Stimulated activated CD4-positive, alpha-beta T cell treated with anti-CD3 and anti-CD28 coated beads, Interleukin-15, amount 100 ng/mL, for 1 hour (primary cell): ENCODE results near the gene TTC28.
"Not testable (repeated sequence)": the region's sequence is repeated elsewhere in the genome, so short reads cannot be mapped to it uniquely, and the experiment has no call there.

Experiments used
- DNase-seq, 2 donors: peaks; one replicate each; pipeline ENCODE4 v3.0.0-alpha.2; 2020; ENCODE audit warnings: low read depth in 1 of 2, low spot score in 1 of 2

The TTC28 gene

DNA sequence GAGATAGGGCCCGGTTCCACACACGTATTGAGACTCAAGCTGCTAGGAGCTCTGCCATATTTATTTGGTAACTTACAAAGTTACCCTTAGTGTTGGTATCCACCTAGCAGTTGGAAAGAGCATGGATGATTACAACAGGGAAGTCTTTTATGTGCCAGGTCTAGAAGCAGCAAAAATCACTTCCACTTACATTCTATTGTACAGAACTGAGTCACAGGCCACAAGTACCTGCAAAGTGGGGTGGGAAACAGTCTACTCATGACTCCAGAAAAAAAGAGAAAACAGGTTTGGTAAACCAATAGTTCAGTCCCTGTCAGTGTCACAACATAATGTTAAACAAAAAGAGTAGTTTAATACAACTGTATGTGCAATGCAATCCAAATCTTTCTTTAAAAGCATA is 480.9 kb downstream of the TTC28 start:
- DNase-seq = no peak

DNA sequence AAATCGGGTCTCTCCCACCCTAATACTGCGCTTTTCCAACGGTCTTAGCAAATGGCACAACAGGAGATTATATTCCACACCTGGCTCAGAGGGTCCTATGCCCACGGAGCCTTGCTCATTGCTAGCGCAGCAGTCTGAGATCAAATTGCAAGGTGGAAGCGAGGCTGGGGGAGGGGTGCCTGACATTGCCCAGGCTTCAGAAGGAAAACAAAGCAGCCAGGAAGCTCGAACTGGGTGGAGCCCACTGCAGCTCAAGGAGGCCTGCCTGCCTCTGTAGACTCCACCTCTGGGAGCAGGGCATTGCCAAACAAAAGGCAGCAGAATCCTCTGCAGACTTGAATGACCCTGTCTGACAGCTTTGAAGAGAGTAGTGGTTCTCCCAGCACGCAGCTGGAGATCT is 488.1 kb downstream of the TTC28 start:
- DNase-seq = not testable (repeated sequence)

DNA sequence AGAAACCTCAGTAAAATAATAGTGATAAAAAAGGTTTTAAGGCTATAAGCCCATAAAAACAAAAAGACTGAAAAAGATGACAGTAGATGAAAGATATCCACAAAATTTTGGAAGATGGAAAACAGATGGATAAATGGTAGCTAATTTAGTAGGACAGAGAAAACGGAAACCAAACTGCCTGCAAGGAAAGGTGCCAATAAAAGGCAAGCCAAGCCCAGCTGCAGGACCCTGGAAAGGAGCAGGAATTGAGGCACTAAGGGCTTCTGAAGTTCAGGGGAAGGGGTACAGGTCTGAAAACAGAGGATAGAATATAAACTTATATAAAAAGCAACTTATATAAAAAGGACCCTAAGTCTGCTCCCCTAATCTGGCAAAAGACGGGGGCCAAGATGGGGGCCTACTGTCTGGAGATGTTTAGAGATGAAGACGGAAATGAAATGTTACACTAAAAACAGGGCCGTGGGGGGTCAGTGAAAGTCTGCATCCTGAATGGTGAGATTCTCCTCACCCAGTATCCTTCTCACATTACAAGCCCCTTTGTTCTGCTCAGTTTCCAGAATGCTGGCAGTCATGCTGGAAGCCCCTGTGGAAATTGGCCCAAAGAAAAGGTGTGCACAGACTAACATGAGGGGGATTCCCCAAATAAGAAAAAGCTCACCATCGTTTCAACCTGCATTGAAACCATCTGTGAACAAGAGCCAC is 491.3 kb downstream of the TTC28 start:
- no peak for DNase-seq

GRCh38 chr22:28187612-28188011 is 492.0 kb downstream of the TTC28 start:
- no peak for DNase-seq

- no peak for DNase-seq
Measured at GRCh38 chr22:28186641-28187040, 493.0 kb downstream of the TTC28 start.

- no peak for DNase-seq
Measured at GRCh38 chr22:28185130-28185529, 494.5 kb downstream of the TTC28 start.

DNA sequence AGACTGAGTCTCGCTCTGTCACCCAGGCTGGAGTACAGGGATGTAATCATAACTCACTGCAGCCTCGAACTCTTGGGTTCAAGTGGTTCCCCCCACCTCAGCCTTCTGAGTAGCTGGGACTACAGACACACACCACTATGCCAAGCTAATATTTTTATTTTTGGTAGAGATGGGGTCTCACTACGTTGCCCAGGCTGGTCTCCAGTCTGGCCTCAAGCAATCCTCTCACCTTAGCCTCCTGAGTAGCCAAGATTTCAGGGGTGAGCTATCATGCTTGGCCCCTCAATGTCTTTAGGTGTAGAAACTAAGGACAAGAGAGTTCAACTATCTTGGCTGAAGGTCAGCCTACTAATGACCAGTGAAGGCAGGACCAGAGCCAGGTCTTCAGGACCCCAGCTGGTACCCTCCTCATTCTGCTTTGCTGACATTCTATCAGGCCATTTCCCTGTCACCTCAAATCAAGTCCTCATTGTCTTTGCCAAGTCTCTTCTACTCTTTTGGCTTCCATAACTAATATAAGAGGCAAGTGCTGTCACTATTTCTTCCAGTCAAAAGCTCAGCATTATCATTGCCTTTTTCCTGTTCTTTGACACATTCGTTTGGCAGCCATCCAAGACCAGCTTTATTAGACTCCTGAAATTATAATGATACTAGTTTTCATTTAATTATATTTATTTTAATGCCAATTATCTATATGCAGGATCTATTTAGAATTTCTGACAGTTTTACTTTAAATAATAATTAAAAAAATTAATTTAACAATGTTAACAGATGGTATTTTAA is 496.4 kb downstream of the TTC28 start:
- no peak for DNase-seq

- no peak for DNase-seq
Measured at GRCh38 chr22:28180804-28181731, 498.6 kb downstream of the TTC28 start.

- DNase-seq = no peak
Measured at GRCh38 chr22:28179392-28179791, 500.2 kb downstream of the TTC28 start.

DNA sequence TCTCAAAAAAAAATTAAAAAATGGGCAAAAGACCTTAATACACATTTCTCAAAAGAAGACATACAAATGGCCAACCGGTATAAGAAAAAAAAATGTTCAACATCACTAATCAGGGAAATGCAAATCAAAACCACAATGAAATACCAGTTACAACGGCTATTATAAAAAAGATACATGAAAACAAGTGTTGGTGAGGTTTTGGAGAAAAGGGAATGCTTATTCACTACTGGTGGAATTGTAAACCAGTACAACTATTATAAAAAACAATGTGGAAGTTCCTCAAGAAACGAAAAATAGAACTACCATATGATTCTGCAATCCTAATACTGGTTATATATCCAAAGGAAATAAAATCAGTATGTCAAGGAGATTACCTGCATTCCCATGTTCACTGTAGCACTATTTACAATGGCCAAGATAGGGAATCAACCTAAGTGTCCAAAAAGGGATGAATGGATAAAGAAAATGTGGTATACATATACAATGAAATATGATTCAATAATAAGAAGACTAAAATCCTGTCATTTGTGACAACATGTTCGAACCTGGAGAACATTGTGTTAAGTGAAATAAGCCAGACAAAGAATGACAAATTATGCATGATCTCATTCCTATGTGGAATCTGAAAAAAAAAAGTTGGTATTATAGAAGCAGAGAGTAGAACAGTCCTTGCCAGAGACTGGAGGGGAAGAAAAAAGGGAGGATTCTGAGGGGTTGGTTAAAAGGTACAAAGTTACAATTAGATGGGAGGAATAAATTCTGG is 503.7 kb downstream of the TTC28 start:
- no peak for DNase-seq

GRCh38 chr22:28174509-28174908 is 505.1 kb downstream of the TTC28 start:
- no peak for DNase-seq

- no peak for DNase-seq
Measured at GRCh38 chr22:28172892-28173670, 506.6 kb downstream of the TTC28 start.

GRCh38 chr22:28171712-28172111 is 507.9 kb downstream of the TTC28 start:
- no peak for DNase-seq

DNA sequence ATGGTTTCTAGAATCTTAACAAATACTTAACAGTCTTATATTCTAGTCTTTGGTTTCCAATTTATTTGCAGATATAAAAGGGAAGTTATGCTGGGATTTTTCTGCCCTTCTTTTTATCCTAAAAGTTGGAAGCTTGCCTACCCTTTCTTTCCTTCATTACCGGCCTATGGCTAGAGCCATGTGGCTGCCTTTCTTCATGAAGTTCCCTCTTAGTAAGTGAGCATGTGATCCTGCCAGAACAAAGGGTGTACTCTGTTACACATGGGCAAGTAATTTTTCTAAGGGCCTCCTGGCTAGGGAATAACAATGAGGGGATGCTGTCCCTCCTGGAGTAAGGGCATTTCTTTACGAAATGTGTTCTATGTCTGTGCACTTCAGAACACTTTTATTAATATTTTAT is 508.5 kb downstream of the TTC28 start:
- no peak for DNase-seq

GRCh38 chr22:28169314-28169713 is 510.3 kb downstream of the TTC28 start:
- not testable (repeated sequence) for DNase-seq

DNA sequence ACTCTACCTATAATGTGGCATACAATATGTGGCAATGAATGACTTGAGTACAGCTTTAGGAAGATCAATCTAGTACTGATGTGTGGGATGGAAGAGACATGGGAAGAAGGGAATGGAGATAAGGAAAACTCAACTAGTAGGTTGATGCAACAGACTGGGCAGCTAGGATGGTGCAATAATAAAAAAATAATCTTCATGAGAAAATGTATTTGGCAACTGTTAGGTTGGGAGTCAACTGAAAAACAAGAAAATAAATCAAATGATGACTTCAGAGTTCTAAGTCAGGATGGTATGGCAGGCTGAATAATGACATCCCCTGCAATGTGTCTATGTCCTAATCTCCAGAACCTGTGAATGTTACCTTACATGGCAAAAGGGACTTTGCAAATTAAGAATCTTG is 523.8 kb downstream of the TTC28 start:
- no peak for DNase-seq

GRCh38 chr22:28154861-28155260 is 524.8 kb downstream of the TTC28 start:
- no peak for DNase-seq

DNA sequence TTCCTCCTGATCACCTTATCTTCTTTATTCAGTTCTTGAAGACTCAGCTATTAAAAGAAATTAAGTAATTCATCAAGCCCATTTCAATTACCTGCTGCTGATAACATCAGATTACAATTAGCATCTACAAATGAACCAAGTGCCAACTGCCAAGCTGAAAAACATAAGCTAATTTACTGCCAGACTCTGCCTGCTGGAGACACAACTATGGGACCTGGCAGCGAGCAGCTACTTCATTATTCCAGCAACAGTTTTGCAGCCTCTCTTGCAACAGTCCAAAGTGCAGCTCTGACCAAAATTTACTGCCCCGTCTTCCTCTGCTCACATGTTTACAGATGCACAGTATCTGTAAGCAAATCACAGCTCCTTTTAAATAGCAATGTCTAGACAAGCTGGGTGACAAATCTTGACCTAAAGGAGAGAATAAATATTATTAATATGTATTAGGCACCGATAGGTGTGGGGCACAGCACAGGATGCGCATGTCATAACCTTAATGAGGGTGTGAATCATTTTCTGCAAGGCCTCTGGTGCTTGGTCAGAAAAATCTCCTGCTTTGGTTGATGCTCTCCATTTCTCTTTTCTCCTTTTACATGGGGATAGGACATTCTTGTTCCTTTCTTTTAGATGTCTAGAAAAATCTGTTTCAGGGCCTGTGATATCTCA is 528.4 kb downstream of the TTC28 start:
- DNase-seq = no peak

GRCh38 chr22:28148816-28149465 is 530.7 kb downstream of the TTC28 start:
- no peak for DNase-seq
